Kidney (tissue), 14 donors: ENCODE measurements around the gene SMG6. TPM values are rescaled to one million over a fixed set of nuclear protein-coding genes. Genes with fewer than 3 reads are reported as not detected.

Experiments used
- DNase-seq, 5 donors: peaks; one replicate each; pipeline ENCODE4 v3.0.0-alpha.2; 2013 to 2020
- FAIRE-seq: peaks from 2 replicates; lab custom pipeline; 2012; peaks lifted over from hg19 to GRCh38; lab: Jason Lieb, UNC
- H3K27ac ChIP-seq, 2 donors: one replicate each; pipeline ENCODE4 v1.7.0; 2013; ENCODE audit warnings: low read depth in 2 of 2, low read length in 2 of 2, inconsistent platforms in 1 of 2
- H3K27me3 ChIP-seq: one replicate; pipeline ENCODE4 v1.7.1; 2013; ENCODE audit warnings: low read length, inconsistent platforms; ENCODE audit not compliant: control insufficient read depth, insufficient read depth
- H3K36me3 ChIP-seq, 3 donors: one replicate each; pipeline versions ENCODE4 v1.7.0 to v1.7.1; 2013; ENCODE audit warnings: low read length in 3 of 3, control low read depth in 1 of 3, inconsistent platforms in 1 of 3; ENCODE audit not compliant: insufficient read depth in 3 of 3, control insufficient read depth in 2 of 3
- H3K4me1 ChIP-seq, 3 donors: one replicate each; pipeline versions ENCODE4 v1.7.0 to v1.7.1; 2013; ENCODE audit warnings: low read length in 3 of 3, inconsistent platforms in 1 of 3, low read depth in 1 of 3; ENCODE audit not compliant: control insufficient read depth in 2 of 3, insufficient read depth in 2 of 3
- H3K4me3 ChIP-seq, 3 donors: one replicate each; pipeline versions ENCODE4 v1.7.0 to v1.8.1; 2013; ENCODE audit warnings: low read length in 3 of 3, control low read depth in 1 of 3, inconsistent platforms in 1 of 3
- H3K9ac ChIP-seq, 3 donors: one replicate each; pipeline versions ENCODE4 v1.7.0 to v1.7.1; 2013; ENCODE audit warnings: low read length in 3 of 3, control low read depth in 1 of 3, inconsistent platforms in 1 of 3
- H3K9me3 ChIP-seq, 3 donors: one replicate each; pipeline versions ENCODE4 v1.7.0 to v1.7.1; 2013; ENCODE audit warnings: low read length in 3 of 3, control low read depth in 1 of 3, inconsistent platforms in 1 of 3; ENCODE audit not compliant: control insufficient read depth in 2 of 3, insufficient read depth in 1 of 3
- intact Hi-C: fragments of 100-400 bp; cut with DNase I; formaldehyde crosslinking; loops from one replicate; pipeline ENCODE4 v1.11.1; 2022
- polyA plus RNA-seq: library from polyadenylated mRNA; stranded (reverse); fragments of 350-450 nt; fragmentation: Illumina TruSeq; extraction: RNeasy Lipid Tissue Mini Kit (QIAGEN cat#74804); gene quantifications from one replicate; pipeline ENCODE4 v1.2.3, GENCODE V29; 2014; ENCODE audit warnings: low read depth, low replicate concordance; ENCODE audit not compliant: insufficient read depth
- total RNA-seq: library from RNA; stranded (reverse); fragmentation: NEBNext Ultra II Directional; extraction: Animal tissue kit (Norgen Biotek cat#: 25700); gene quantifications from one replicate; pipeline ENCODE4 v1.2.1, GENCODE V29; 2021
- TF ChIP-seq, protein P1 (sequence below): IDR thresholded peaks from 3 replicates; pipeline ENCODE4 v1.5.1; 2012; ENCODE audit warnings: mild to moderate bottlenecking, moderate library complexity, borderline replicate concordance; ENCODE audit not compliant: insufficient read depth; ENCODE audit errors: extremely low read depth
- donor health status: control.
- donor health status: control.
- donor health status: control.
- donor health status: control.
- donor health status: control.
- donor health status: DM: yes; HTN: yes; CAD: no.
- donor health status: Normal renal cell carcinoma (clear cell type).

The SMG6 gene
- total and polyA plus RNA-seq, 2 donors from 2014 or later: 20.6 to 37.3 TPM

DNA sequence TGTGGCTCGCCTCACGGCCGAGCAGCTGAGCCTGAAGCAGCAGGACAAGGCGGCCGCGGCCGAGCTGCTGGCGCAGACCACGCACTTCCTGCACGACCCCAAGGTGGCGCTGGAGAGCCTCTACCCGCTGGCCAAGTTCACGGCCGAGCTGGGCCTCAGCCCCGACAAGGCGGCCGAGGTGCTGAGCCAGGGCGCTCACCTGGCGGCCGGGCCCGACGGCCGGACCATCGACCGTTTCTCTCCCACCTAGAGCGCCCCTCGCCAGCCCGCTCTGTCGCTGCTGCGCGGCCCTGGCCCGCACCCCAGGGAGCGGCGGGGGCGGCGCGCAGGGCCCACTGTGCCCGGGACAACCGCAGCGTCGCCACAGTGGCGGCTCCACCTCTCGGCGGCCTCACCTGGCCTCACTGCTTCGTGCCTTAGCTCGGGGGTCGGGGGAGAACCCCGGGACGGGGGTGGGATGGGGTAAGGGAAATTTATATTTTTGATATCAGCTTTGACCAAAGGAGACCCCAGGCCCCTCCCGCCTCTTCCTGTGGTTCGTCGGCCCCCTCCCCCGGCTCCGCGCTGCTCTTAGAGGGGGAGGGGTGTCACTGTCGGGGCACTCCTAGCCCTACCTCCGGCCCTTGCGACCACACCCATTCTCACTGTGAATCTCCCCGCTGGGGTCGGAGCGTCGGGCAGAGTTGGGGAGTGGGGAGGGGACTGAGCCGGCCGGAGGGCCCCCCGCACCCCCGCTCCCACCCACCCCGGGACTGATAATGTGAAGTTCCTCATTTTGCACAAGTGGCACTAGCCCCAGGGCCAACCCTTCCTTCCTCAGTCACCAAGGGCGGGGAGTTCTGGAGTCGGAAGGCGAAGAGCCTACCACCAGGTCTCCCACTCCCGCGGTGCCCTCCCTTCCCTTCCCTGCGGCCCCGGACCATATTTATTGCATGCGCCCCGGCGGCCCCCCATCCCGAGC is 244.7 kb downstream of the SMG6 start:
- peaks cover 5% of the 10 kb centered on the region for H3K27me3 ChIP-seq
- peak in 4 of 5 donors; percentile 61 to 92 (median 68) for DNase-seq
- peak overlapping the region; percentile 37 to 43 for H3K27ac ChIP-seq
- H3K9me3 ChIP-seq: no peaks in the 10 kb centered on the region
- no peak for FAIRE-seq
- TF ChIP-seq, protein P1, sequence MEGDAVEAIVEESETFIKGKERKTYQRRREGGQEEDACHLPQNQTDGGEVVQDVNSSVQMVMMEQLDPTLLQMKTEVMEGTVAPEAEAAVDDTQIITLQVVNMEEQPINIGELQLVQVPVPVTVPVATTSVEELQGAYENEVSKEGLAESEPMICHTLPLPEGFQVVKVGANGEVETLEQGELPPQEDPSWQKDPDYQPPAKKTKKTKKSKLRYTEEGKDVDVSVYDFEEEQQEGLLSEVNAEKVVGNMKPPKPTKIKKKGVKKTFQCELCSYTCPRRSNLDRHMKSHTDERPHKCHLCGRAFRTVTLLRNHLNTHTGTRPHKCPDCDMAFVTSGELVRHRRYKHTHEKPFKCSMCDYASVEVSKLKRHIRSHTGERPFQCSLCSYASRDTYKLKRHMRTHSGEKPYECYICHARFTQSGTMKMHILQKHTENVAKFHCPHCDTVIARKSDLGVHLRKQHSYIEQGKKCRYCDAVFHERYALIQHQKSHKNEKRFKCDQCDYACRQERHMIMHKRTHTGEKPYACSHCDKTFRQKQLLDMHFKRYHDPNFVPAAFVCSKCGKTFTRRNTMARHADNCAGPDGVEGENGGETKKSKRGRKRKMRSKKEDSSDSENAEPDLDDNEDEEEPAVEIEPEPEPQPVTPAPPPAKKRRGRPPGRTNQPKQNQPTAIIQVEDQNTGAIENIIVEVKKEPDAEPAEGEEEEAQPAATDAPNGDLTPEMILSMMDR: peak; percentile 50
- H3K36me3 ChIP-seq: no peaks in the 10 kb centered on the region
- H3K4me3 ChIP-seq: peak overlapping the region in 1 of 3 donors; percentile 11
- intact Hi-C loops: loop anchor here (5.0 kb wide), 1 partner anchor 183 kb away; no protein-coding TSS in a partner anchor
- H3K4me1 ChIP-seq: peaks cover 0 to 16% (median 0%) of the 10 kb centered on the region in 3 donors
- no peak overlapping the region for H3K9ac ChIP-seq

DNA sequence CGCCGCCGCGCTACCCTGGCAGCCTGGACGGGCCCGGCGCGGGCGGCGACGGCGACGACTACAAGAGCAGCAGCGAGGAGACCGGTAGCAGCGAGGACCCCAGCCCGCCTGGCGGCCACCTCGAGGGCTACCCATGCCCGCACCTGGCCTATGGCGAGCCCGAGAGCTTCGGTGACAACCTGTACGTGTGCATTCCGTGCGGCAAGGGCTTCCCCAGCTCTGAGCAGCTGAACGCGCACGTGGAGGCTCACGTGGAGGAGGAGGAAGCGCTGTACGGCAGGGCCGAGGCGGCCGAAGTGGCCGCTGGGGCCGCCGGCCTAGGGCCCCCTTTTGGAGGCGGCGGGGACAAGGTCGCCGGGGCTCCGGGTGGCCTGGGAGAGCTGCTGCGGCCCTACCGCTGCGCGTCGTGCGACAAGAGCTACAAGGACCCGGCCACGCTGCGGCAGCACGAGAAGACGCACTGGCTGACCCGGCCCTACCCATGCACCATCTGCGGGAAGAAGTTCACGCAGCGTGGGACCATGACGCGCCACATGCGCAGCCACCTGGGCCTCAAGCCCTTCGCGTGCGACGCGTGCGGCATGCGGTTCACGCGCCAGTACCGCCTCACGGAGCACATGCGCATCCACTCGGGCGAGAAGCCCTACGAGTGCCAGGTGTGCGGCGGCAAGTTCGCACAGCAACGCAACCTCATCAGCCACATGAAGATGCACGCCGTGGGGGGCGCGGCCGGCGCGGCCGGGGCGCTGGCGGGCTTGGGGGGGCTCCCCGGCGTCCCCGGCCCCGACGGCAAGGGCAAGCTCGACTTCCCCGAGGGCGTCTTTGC is 245.6 kb downstream of the SMG6 start:
- peak overlapping the region in 1 of 2 donors; percentile 43 for H3K27ac ChIP-seq
- H3K4me1 ChIP-seq: peaks cover 0 to 18% (median 0%) of the 10 kb centered on the region in 3 donors
- H3K27me3 ChIP-seq: peaks cover 9% of the 10 kb centered on the region
- peak in 3 of 5 donors; percentile 50 to 81 (median 76) for DNase-seq
- intact Hi-C loops: loop anchor here (5.0 kb wide), 1 partner anchor 184 kb away; no protein-coding TSS in a partner anchor
- no peaks in the 10 kb centered on the region for H3K9me3 ChIP-seq
- H3K36me3 ChIP-seq: no peaks in the 10 kb centered on the region
- peak overlapping the region in 2 of 3 donors; percentile 25 to 28 for H3K4me3 ChIP-seq
- FAIRE-seq: no peak
- TF ChIP-seq, protein P1: no peak
- H3K9ac ChIP-seq: no peak overlapping the region

DNA sequence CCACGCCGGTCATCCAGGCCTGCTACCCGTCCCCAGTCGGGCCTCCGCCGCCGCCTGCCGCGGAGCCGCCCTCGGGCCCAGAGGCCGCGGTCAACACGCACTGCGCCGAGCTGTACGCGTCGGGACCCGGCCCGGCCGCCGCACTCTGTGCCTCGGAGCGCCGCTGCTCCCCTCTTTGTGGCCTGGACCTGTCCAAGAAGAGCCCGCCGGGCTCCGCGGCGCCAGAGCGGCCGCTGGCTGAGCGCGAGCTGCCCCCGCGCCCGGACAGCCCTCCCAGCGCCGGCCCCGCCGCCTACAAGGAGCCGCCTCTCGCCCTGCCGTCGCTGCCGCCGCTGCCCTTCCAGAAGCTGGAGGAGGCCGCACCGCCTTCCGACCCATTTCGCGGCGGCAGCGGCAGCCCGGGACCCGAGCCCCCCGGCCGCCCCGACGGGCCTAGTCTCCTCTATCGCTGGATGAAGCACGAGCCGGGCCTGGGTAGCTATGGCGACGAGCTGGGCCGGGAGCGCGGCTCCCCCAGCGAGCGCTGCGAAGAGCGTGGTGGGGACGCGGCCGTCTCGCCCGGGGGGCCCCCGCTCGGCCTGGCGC is 246.3 kb downstream of the SMG6 start:
- Histone ChIP-seq H3K9ac (no peak overlapping the region), H3K36me3 (no peaks in the 10 kb centered on the region), H3K4me3 (no peak overlapping the region), H3K9me3 (no peaks in the 10 kb centered on the region), H3K4me1 (peaks cover 0 to 18% (median 0%) of the 10 kb centered on the region in 3 donors), H3K27ac (no peak overlapping the region), H3K27me3 (peaks cover 9% of the 10 kb centered on the region)
- TF ChIP-seq, protein P1: no peak
- intact Hi-C loops: loop anchor here (5.0 kb wide), 1 partner anchor 185 kb away; no protein-coding TSS in a partner anchor
- DNase-seq: peak in 3 of 5 donors; percentile 33 to 77 (median 58)
- FAIRE-seq: no peak
